ENCODE measurements around the gene FXYD7. TPM values are rescaled to one million over a fixed set of nuclear protein-coding genes. Genes with fewer than 3 reads are reported as not detected.

Gene FXYD7
- total and polyA plus RNA-seq, 2 of the 4 experiments (the other 2 are of a cell fraction) = 0.31 TPM; not detected in 1

GRCh38 chr19:35125749-35126623, 17.1 kb upstream of the FXYD7 start:
- ChIA-PET CTCF (no interaction called here), POLR2A (ENCODE audit: unreplicated experiment) (no interaction called here)
- peaks cover 6% of the 10 kb centered on the region; the same call in 1 of the 2 replicates for H3K27me3 ChIP-seq (ENCODE audit: control insufficient read depth, insufficient read depth, low read length)
- no peak overlapping the region for H3K18ac ChIP-seq (ENCODE audit: low read depth, low read length)
- H3K4me3 ChIP-seq (ENCODE audit: insufficient read depth, low read depth, low read length) = no peak overlapping the region
- no peaks in the 10 kb centered on the region for H3K9me3 ChIP-seq (ENCODE audit: control insufficient read depth, insufficient read depth, low read length)
- H3K14ac ChIP-seq (replicated peaks; ENCODE audit: low read depth, low read length) = no peak overlapping the region
- no peak overlapping the region for H3K27ac ChIP-seq (ENCODE audit: insufficient read depth, low read length)
- H4K20me1 ChIP-seq (ENCODE audit: insufficient read depth, low read length) = no peaks in the 10 kb centered on the region
- WGBS, 2 experiments (ENCODE audit: extremely low coverage in 2 of 2, insufficient read length in 1 of 2) = 93% methylated on average over 10 of the region's 35 CpGs; no CpG with 5 or more reads in 1 of the 2 experiments
- no peak overlapping the region for H2BK5ac ChIP-seq (ENCODE audit: low read depth, low read length, poor library complexity, severe bottlenecking)
- H3K4me1 ChIP-seq (ENCODE audit: control insufficient read depth, insufficient read depth, low read length) = peaks cover 2% of the 10 kb centered on the region; the same call in 1 of the 2 replicates
- no TSS peak for BruUV-seq (replicated peaks)
- no peak overlapping the region for H2BK15ac ChIP-seq (ENCODE audit: low read depth, low read length)
- no peak overlapping the region for H2BK120ac ChIP-seq (ENCODE audit: low read depth, low read length)
- H3K23ac ChIP-seq (ENCODE audit: low read depth, low read length) = no peak overlapping the region
- H4K91ac ChIP-seq (ENCODE audit: insufficient read depth, low read depth, low read length) = no peak overlapping the region
- 0 out of 4 replicates have a peak, but pooled peaks cover 0 to 7% of the 10 kb centered on the region in 2 experiments for H3K79me1 ChIP-seq (ENCODE audit: low read depth in 1 of 2, low read length in 2 of 2)
- H3K4me2 ChIP-seq (ENCODE audit: low read depth, low read length) = no peak overlapping the region
- TF ChIP-seq MAZ (IDR thresholded peaks at IDR 0.05; ENCODE audit: borderline replicate concordance, low read depth, low read length) = no peak
- TF ChIP-seq POLR2A (IDR thresholded peaks at IDR 0.05; ENCODE audit: low read depth, low read length) = no peak
- TF ChIP-seq SMC3 (IDR thresholded peaks at IDR 0.05; ENCODE audit: low read depth, low read length) = no peak
- no peak for TF ChIP-seq RCOR1 (IDR thresholded peaks at IDR 0.05; ENCODE audit: insufficient replicate concordance, low read length)
- TF ChIP-seq BHLHE40 (IDR thresholded peaks at IDR 0.05; ENCODE audit: low read depth, low read length) = no peak
- TF ChIP-seq USF2 (IDR thresholded peaks at IDR 0.05; ENCODE audit: low read depth, low read length) = no peak
- TF ChIP-seq CTCF (conservative IDR thresholded peaks at IDR 0.05; ENCODE audit: low read depth, low read length) = no peak
- TF ChIP-seq MXI1 (IDR thresholded peaks at IDR 0.05; ENCODE audit: borderline replicate concordance, low read depth, low read length) = no peak
- no peak overlapping the region for H3K9ac ChIP-seq (ENCODE audit: low read depth, low read length)
- no peak overlapping the region for H2AFZ ChIP-seq (replicated peaks; ENCODE audit: low read length, poor library complexity)
- H4K8ac ChIP-seq (ENCODE audit: low read depth in 2 of 2, low read length in 2 of 2) = no peak overlapping the region
- no peak overlapping the region for H3K56ac ChIP-seq (ENCODE audit: extremely low read depth, insufficient read depth, low read length)
- H2BK20ac ChIP-seq (ENCODE audit: low read depth, low read length) = no peak overlapping the region
- H3K36me3 ChIP-seq (ENCODE audit: control insufficient read depth, insufficient read depth, low read length) = no peaks in the 10 kb centered on the region
- peak overlapping the region; percentile 80 for H2AK9ac ChIP-seq (replicated peaks; ENCODE audit: low read depth, low read length, poor library complexity)
- intact Hi-C loops (cut with micrococcal nuclease) (no loop called here), dilution Hi-C loops (cut with HindIII; ENCODE audit: low sequenced_read_pairs, unreplicated experiment) (no loop called here), in situ Hi-C loops (cut with MboI; ENCODE audit: low sequenced_read_pairs) (no loop called here)
- peaks cover 7% of the 10 kb centered on the region; the same call in 1 of the 2 replicates for H3K9me1 ChIP-seq (ENCODE audit: insufficient read depth, low read length)
- H4K5ac ChIP-seq (ENCODE audit: low read depth, low read length) = no peak overlapping the region
- DNase-seq (no peak), ATAC-seq (ENCODE audit: low read depth) (no peak)
- no peak overlapping the region; the same call in 1 of the 2 replicates for H3K4ac ChIP-seq (ENCODE audit: low read depth, low read length)
- H2AK5ac ChIP-seq (ENCODE audit: low read depth, low read length) = no peak overlapping the region
